Measurements from ENCODE around the gene ZNF282.
A peak's percentile ranks its signal among the peaks of the same experiment; 100 is the strongest.
"Not testable (repeated sequence)": the region's sequence is repeated elsewhere in the genome, so short reads cannot be mapped to it uniquely, and the experiment has no call there.

The ZNF282 gene

GRCh38 chr7:149261829-149262617 lies 66.7 kb downstream of the ZNF282 start, which contains the start of gene ZNF783:
TSS of gene ZNF783 (plus strand) at chr7:149262196. CDS start at chr7:149262334, 138 bp downstream.
- peak within 1 kb of the TSS; percentile 58 for H3K4me3 ChIP-seq (ENCODE audit: low read depth, low read length)
- TF ChIP-seq CTCF (IDR thresholded peaks at IDR 0.05; ENCODE audit: low read depth, low read length) = peak; percentile 42; the same call in 1 of the 2 replicates

GRCh38 chr7:149266451-149266850 lies 71.1 kb downstream of the ZNF282 start:
- H3K4me3 ChIP-seq (ENCODE audit: low read depth, low read length) = no peak overlapping the region
- no peak for TF ChIP-seq CTCF (IDR thresholded peaks at IDR 0.05; ENCODE audit: low read depth, low read length)

GRCh38 chr7:149267733-149268132 lies 72.4 kb downstream of the ZNF282 start:
- no peak overlapping the region for H3K4me3 ChIP-seq (ENCODE audit: low read depth, low read length)
- no peak for TF ChIP-seq CTCF (IDR thresholded peaks at IDR 0.05; ENCODE audit: low read depth, low read length)

GRCh38 chr7:149274424-149274823 lies 79.1 kb downstream of the ZNF282 start:
- H3K4me3 ChIP-seq (ENCODE audit: low read depth, low read length) = not testable (repeated sequence)
